GM21367 (cell line): ENCODE data around the gene TTC3.

Experiments used
- ATAC-seq: cut with Tn5 transposase; IDR thresholded peaks from one replicate; pipeline ENCODE4 v1.9.1; 2021; ENCODE audit not compliant: unreplicated experiment

The TTC3 gene

DNA sequence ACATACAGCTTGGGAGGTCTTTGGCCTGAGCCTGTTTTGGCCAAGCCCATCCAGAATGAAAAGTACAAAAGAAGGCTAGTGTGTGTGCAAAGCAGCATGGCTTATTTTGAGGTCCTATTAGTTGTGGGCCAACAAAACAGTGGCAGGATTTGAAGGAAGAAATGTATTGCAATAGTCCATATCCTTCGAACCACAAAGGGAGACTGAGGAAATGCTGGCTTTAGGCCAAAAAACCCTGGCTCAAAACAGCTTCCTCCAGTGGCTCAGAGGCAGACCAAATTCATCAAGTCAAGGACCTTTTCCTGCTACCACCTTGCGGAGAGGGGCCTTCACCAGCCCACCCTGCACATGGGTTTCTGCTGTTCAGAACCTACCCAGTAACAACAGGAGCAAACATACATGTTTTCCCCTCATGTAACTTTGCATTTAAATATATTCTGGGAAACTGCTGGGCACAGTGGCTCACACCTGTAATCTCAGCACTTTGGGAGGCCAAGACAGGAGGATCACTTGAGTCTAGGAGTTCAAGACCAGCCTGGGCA, 150.8 kb downstream of the TTC3 start:
- ATAC-seq, result no peak

DNA sequence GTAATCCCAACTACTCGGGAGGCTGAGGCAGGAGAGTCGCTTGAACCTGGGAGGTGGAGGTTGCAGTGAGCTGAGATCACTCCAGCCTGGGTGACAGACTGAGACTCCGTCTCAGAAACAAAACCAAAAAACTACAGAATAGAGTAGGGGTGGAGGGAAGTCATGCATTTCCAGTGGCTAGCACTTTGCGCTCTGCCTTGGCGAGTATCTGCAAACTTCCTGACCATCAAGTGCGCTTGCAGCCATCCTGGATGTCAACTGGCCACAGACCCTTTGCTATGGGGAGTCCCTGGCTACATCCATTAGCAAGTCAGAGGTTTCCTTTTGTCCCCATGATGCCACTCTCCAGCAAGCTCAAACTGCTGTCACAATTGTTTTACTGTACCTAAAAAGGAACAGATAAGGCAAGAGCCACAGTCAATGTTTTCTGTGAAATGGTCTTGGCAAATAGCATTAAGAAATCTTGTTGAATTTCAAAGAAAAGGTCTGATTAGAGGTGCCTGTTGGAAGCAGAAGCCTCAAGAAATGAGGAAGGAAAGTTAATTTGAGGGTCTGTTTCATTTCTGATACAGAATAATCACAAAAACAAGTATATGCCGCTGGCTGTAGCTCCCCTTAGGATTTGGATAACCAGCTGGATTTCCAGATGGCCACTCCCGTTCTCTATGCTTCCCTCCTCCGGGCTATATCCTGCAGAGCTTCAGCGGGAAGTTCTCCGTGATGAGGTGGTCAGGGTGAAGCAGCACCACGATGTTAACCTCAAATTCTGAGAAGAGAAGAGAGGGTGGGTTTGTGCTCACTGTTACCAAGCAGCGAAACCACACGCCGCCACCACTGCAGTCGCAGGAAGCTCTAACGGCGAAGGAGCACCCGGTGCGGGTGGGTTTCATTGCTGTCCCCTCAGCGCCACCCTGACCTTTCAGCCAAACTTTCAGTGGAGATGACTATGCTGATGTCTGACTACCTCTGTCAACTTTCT, 152.1 kb downstream of the TTC3 start:
- ATAC-seq, result no peak

DNA sequence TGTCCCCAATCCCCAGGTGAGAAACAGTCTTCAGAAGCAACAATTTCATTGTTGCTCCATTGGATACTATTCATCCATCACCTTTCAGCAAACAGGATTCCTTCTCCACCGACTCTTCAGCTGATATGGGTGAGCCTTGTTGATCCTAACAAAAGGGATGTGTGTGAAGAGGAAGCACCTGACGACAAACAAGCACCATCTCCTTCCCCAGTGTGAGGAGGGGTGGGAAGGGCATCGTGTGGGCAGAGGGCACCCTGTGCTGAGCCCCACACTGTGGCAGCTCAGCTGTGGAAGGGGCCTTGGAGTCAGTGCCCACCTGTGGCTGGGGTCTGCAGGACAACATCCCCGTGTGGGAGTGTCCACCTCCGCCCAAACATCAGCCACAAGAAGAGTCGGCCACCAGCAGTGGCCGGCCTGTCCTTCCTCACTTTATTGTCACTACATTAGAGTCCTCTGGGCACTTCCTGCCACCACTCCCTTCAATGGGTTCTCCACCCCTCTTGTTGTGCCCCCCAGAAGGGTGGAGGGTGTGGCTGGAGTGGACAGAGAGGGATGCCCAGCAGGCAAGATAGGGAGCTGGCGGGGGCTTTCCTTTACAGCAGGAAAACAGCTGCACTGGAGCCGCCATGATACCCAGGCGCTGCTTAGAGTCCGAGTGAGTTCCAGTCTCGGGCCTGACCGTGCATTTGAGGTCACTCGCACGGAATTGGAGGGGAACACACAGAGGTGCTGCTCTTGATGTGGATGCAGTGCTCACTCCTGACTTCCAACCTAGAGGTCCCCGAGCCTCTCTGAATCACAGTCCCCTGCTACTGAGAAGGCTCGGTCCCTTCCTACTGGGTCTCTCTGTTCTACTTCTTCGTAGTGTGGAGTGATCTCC, 153.2 kb downstream of the TTC3 start:
- no peak for ATAC-seq

DNA sequence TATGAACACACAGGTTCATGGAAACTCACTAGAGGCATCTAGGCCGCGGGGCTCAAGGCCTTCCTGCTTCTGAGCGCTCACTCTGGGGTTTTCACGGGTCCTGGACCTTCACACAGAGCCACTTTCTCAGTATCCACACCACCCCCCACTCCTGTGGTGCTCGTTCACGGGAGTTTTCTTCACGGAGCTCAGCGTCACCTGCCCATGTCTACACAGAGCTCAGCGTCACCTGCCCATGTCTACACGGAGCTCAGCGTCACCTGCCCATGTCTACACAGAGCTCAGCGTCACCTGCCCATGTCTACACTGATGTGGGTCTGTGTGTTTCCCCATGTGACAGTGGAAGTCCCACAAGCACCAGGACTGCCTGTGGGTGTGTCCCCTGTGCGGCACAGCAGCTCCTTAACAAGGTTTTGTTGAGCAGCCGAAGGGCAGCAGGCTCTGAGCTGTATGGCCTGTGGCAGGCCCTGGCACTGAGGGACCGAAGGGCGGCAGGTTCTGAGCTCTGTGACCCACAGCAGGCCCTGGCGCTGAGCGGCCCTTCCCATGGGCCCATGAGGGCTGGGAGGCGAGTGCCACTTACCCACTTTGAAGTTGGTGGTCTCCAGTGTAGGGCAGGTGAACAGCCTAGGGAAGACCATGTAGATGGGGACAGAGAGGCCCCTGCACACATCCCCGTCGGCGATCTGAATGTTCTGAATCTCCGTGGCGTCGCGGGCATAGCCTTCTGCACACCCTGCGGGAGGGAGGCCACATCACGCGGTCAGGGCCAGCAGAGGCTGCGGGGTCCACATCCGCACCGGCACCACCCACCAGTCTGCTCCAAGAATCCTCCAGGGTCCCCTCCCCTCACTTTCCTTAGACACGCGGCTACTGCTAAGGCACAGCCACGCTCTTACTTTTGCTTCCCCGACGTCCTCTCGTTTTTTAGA, 154.3 kb downstream of the TTC3 start:
- ATAC-seq, result no peak

DNA sequence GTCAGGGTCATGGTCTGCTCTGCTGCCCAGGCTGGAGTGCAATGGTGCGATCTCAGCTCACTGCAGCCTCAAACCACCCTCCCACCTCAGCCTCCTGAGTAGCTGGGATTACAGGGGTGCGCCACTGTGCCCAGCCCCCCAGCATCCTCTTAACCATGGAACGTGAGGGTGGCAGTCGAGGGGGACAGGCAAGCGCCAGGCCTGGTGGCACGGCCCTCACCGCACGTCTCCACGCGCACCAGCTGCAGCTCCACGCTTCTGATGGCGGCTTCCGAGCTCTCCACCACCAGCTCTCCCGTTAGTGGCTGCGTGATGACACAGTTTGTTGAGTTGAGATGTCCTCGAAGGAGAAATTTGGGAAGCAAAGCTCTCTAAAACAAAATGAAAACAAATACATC, 154.9 kb downstream of the TTC3 start:
- ATAC-seq, result no peak

DNA sequence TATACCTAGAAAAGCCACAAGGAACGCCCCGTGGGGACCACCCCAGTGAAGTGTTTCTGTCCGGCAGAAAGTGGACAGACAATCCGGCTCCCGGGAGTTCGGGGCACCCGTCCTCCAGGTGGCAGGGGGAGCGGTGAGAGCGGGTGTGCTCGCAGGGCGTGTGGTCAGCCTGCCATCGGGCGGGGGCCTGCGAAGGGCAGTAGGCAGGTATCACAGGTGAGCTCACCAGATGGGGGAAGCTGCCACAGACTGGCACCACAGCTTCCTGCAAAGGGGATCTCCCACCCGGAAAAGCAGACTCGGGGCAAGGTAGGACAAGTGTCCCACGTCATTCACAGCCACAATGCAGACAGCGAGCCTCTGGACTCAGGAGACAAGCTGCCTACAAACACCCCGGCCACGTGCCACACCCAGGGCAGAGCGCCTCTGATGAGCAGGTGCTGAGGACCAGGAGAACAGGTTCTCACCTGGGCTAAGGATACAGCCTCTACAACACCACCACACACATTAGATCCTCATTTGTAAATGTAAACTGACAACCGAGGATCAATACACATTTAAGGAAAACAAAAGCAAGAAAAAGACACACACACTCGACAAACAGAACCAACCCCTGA, 157.7 kb downstream of the TTC3 start:
- ATAC-seq, result no peak

DNA sequence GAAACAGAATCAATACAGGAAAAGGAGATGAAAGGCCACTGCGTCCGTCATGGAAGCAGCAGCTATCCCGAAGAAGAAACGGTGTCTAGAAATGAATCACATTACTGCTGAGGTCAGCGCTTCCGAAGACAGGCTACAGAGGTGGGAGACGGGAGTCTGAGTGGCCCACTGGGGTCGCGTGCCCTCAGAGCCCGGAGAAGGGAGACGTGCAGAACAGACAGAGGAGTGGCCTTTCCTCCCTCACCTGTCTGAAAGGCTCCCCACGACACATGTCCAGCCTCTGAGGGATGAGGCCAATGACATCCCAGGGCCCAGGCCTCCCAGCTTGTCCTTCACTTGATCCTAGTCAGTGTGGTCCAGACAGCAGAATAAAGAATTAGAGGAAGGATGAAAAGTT, 158.2 kb downstream of the TTC3 start:
- ATAC-seq, result no peak

DNA sequence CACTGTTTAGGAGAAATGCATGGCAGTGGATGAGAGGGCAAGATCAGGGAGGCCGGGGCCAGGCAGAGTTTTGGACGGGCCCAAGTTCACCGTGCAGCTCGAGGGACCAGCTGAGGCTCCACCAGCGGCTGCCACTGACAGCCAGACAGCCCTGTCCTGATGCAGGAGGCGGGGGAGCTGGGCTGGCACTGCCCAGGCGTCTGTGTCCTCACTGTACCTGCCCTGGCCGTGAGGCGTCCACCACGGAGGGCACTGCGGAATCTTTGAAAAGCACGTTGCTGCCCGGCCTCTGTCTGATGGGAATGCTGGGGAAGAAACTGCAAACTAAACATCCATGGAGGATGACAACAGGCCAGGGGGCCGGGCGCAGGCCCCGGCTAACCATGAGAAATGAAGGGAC, 158.6 kb downstream of the TTC3 start:
- ATAC-seq, result no peak

DNA sequence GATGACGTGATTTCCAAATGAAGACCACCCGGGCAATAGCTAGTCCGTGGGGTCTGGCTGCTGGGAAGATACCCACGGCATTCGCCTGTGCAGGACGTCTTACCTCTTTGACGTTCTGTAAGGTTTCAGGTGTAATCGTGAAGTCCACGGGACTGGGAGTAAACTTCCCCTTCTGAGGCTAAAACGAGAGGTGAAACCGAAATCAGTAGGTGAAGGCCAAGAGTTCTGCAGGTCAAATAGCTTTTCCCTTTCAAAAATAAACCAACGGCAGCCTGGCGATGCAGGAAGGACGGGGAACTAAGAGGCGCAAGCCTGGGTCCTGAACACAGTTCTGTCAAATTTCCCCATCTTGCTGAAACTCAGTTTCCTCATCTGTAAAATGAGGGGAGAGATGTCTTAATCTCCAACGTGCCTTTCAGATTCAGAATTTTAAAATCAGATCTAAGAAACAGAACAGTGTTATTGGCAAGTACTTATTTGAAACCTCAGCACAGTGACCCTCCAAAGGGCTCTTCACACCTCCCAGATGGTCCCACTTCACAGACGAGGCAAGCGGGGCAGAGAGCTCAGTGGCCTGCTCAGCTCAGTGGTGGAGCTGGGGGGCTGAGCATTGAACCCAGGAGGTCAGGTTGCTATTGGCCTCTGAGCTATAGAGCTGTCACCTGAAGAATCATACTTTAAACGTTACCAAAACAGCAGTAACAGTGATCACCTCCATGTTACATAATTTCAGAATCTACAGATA, 159.4 kb downstream of the TTC3 start:
- peak; percentile 65 for ATAC-seq

DNA sequence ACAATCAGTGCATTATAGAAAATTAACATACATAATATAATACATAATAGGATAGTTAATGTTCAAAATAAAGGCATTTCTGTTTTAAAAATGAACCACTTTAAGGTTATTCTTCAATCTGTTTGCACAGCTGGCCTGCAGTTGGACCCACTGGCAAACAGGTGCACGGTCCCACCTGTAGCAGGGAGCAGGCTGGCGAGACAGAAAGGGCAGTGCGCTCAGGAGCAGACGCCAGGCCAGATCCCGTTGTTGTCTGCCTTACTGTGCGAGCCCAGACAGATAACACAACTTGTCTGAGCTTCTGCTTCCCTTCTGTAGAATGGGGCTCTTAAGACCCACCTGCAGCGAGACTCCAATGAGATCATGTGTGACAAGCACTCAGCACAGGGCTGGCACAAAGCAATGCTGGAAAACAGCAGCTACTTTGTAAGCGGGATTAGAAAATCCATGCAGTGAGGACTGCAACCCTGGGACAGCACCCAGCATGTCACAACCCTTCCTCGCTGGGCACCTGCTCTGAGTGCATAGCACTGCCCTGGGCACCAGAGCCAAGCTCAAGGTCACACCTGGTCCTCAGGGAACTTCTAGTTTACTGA, 160.6 kb downstream of the TTC3 start:
- ATAC-seq, result no peak

DNA sequence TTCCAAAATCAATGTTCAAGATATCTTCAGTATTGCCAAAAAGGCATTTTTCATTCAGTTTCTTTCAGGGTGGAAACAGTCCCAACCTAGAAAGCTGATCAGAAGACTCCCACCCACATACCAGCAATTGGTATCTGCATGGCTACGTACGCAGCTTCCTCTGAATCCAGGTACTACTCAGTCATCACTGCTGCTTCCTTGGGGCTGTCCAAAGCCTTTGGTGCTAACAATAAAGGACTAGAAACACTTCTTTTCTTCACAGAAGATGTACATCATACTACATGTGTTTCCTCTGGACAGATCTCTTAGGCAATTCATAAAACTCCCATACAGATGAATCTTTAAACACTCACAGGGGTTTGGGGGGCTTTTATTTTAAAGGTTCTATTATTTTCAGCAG, 164.3 kb downstream of the TTC3 start:
- no peak for ATAC-seq

DNA sequence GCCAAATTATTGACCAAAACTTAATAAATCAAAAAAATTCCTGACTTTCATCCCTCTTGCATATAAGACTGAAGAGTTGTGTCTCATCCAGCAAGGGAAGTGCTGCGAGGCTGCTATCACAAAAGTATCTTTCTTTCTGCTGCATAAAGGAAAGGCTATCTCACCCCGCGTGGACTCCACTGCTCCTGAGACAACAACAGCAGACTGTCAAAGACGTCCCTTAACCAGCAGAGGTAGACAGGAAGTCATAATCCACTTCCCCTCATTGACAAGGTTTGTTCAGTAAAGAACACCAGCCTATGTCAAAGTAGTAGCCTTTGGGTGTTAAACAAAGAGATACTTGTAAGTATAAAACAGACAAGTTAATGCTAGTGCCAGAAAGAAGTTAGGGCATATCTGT, 164.7 kb downstream of the TTC3 start:
- ATAC-seq, result no peak

DNA sequence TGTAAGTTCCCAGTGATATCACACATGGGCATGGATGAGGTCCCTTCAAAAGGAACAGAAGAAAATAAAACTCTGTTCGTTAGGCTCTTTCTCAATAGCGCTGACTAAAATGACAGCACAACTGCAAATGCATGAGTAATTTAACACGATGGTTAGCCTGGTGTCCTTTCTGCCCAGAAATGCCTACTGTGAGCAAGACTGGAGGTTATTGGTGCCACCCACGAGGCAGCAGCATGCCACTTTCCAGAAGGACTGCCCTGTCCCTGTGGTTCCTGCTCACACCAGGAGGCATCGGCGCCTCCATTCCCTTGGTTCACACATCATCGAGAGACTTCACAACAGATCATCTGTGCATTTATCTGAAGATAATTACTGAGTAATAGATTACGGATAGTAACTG, 167.9 kb downstream of the TTC3 start:
- no peak for ATAC-seq

DNA sequence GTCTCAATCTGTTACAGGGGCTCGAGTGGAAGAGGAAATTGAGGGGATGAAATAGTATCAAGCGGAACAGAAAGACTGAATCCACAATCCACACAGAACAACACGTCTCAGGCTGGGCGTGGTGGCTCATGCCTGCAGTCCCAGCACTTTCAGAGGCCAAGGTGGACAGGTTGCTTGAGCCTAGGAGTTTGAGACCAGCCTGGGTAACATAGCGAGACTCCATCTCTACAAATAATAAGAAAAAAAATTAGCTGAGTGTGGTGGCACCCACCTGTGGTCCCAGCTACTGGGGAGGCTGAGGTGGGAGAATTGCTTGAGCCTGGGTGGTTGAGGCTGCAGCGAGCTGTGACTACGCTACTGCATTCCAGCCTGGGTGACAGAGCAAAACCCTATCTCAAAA, 168.4 kb downstream of the TTC3 start:
- no peak for ATAC-seq

DNA sequence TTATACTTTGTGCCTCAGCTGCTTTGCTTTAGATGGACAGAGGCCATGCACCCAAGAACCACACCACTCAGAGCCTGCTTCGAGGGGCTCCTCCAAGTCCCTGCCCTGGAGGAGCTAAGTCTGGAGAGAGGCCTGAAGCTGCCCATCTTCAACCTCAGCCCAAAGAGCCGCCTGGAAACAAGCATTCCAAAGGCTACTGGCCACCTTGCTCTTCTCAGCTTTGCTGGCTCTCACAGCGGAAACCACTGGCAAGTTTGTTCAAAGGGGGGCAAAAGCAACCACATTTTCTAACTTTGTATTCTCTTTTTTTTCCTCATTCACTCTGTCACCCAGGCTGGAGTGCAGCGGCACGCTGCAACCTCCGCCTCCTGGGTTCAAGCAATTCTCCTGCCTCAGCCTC, 170.9 kb downstream of the TTC3 start:
- no peak for ATAC-seq

DNA sequence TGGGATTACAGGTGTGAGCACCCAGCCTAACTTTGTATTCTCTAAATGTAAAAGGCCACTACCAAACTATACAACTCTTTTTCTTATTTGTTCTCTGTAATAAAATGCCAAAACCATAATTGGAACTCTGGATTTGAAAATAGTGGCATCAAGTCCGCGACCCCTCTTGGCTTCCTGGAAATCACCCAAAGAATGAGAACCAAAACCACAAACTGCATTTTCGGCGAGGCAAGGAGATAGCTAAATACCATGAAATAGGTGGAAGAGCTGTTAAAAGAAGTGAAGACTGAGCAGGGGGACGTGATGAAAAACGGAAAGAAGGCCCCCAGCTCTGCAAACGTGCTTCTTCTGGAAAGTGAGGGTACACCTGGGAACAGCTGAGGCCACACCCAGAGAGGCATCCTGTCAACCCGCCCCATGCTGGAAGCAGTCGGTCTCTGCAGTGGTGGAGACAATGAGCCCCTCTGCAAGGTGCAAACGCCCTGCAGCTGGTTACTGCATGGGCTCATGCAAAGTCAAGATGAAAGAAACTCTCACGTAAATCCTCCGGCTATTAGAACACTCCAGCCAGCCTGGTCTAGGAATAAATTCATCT, 171.5 kb downstream of the TTC3 start:
- no peak for ATAC-seq

DNA sequence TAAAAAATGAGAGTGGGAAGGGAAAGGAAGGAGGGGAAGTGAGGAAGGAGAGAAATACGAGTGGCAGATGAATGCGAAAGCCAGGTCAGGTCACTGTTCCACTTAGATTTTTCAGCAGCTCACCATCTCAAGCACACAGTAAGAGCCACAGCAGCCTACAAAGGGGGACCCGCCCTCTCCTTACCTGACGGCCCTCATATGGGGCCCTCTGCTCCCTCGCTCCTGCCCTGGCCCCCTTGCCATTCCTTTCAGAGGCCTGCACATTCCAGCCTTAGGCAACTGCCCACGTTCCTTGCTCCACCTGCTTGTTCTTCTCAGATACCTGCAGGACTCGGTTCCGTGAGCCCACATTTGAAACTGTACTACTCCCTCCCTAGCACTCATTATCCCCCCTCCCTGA, 172.1 kb downstream of the TTC3 start:
- no peak for ATAC-seq

DNA sequence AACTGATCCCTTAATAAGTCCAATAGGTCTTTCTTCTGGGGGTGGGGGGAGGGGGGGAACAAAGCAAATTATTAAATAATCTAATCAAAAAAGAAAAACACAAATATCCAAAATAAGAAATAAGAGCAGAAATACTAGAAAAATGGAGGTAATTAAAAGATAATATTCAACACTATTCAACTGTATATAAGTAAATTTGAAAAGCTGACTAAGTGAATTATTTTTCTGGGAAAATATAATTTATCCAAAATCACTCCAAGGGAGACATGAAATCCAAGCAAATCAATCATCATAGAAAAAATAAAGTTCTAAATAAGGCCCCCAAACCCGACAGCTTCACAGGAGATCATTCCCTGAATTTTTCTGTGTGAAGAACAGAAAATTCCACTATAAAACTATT, 175.2 kb downstream of the TTC3 start:
- no peak for ATAC-seq
